NCI-H460 (cell line): ENCODE results near the gene GJB4. TPM values are rescaled to one million over a fixed set of nuclear protein-coding genes. Genes with fewer than 3 reads are reported as not detected.
"Not testable (repeated sequence)": the region's sequence is repeated elsewhere in the genome, so short reads cannot be mapped to it uniquely, and the experiment has no call there.

Source experiments
- DNase-seq: peaks from one replicate; pipeline ENCODE4 v3.0.0-alpha.2; 2016; ENCODE audit warnings: low read depth; ENCODE audit errors: extremely low read depth
- total RNA-seq: library from RNA; depleted of rRNA; stranded (reverse); fragments of >200 nt; shearing (Covaris generic); gene quantifications from 2 replicates; pipeline ENCODE4 v1.2.3, GENCODE V29; 2014; rRNA removed

The GJB4 gene
- total RNA-seq, 1 experiment from 2014 or later: not detected

- DNase-seq: no peak
Measured at GRCh38 chr1:34794790-34795180, 35.2 kb downstream of the GJB4 start.

- DNase-seq: no peak
Measured at GRCh38 chr1:34795916-34796315, 36.4 kb downstream of the GJB4 start.

- DNase-seq: no peak
Measured at GRCh38 chr1:34796990-34797389, 37.5 kb downstream of the GJB4 start.

DNA sequence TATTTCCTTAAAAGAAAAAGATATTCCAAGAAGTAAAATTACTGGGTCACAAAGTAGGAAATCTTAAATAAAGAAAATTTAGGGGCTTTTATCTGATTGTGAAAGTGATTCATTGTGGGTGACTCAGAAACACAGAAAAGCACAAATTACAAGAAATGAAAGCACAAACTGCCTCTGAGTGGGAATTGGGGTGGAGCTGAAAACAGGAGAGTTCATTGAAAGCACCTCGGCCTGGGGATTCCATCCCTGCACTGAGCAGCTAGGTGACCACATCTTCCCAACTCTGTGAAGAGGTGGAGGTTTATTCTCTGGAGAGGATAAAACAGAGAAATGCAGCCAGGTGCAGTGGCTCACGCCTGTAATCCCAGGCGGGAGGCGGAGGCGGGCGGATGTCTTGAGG, 40.7 kb downstream of the GJB4 start:
- no peak for DNase-seq

DNA sequence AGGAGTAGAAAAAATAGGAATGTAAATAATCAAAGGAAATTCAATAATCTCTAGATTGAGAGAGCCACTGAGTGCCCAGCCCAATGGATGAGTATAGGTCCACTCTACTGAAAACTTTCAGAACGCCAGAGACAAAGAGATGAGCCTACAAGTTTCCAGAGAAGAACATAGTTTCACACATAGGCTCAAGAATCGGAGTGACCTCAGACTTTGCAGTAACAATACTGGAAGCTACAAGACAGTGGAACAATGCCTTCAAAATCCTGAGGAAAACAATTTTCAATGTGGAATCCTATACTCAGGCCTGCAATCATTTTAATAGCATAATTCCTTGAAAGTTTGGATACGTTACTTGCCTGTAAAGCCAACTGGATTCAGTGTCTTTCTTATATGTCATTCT, 44.2 kb downstream of the GJB4 start:
- DNase-seq: no peak

DNA sequence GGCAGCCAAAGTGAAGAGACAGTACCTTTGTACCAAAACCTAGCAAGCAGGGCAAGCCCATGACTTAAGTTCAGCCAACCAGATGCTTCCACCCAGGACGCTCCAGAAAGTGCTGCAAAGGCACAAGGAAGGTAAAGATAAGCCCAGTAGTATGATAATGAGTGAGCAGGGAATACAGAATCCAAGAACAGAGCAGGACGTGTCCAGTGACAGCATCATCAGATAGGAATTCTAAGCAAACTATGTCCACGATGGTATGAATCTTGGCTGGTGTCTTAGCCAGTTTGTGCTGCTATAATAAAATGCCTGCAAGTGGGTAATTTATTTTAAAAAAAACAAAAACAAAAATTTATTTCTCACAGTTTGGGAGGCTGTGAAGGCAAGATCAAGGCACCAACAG, 46.9 kb downstream of the GJB4 start:
- DNase-seq: no peak

- DNase-seq: no peak
Measured at GRCh38 chr1:34808051-34808810, 48.7 kb downstream of the GJB4 start.

DNA sequence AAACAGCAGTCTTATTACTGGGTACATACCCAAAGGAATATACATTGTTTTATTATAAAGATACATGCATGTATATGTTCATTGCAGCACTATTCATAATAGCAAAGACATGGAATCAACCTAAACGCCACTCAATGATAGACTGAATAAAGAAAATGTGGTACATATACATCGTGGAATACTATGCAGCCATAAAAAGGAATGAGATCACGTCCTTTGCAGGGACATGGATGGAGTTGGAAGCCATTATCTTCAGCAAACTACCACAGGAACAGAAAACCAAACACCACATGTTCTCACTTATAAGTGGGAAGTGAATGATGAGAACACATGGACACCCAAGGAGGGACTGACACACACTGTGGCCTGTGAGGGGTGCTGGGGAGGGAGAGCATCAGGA, 51.2 kb downstream of the GJB4 start:
- not testable (repeated sequence) for DNase-seq

Other genes starting within 250 kb of the GJB4 start
- gene GJB5, start 4.7 kb upstream of the GJB4 start, total RNA-seq: not detected in 2 replicates
- not detected in 2 replicates for gene GJB3, start 21.5 kb downstream of the GJB4 start, total RNA-seq
- gene GJA4, start 33.3 kb downstream of the GJB4 start, total RNA-seq: not detected in 2 replicates
- 19.0 and 19.2 TPM in 2 replicates for gene SMIM12, start 100.0 kb downstream of the GJB4 start, total RNA-seq
- gene DLGAP3, start 169.9 kb downstream of the GJB4 start, total RNA-seq: 0.02 TPM in 1 of 2 replicates, not detected in the other
- 22.4 and 24.4 TPM in 2 replicates for gene TMEM35B, start 225.6 kb downstream of the GJB4 start, total RNA-seq